Ammon's horn (tissue), 1 donor: ENCODE data around the gene CELSR2.
"Not testable (repeated sequence)": the region's sequence is repeated elsewhere in the genome, so short reads cannot be mapped to it uniquely, and the experiment has no call there.

ENCODE experiments used
- DNase-seq: peaks from one replicate; pipeline ENCODE4 v3.0.0-alpha.2; 2016; ENCODE audit warnings: low spot score

CELSR2 gene

GRCh38 chr1:109277434-109278204, 28.3 kb downstream of the CELSR2 start:
- peak; percentile 90 for DNase-seq

GRCh38 chr1:109279615-109280278, 30.4 kb downstream of the CELSR2 start:
- DNase-seq: no peak

- DNase-seq: no peak
Observed at GRCh38 chr1:109280862-109281261, 31.5 kb downstream of the CELSR2 start.

- peak; percentile 70 for DNase-seq
Observed at GRCh38 chr1:109281680-109282496, 32.5 kb downstream of the CELSR2 start.

GRCh38 chr1:109282497-109282951, 33.2 kb downstream of the CELSR2 start:
- DNase-seq: no peak

- DNase-seq: peak; percentile 99
Observed at GRCh38 chr1:109282952-109283747, 33.8 kb downstream of the CELSR2 start, which contains the start of gene PSRC1. TSS of gene PSRC1 (minus strand) at chr1:109283145.

GRCh38 chr1:109283748-109284600, 34.6 kb downstream of the CELSR2 start:
- no peak for DNase-seq

GRCh38 chr1:109286762-109287161, 37.4 kb downstream of the CELSR2 start:
- DNase-seq: not testable (repeated sequence)

- no peak for DNase-seq
Observed at GRCh38 chr1:109290137-109290536, 40.8 kb downstream of the CELSR2 start.

GRCh38 chr1:109290998-109291397, 41.7 kb downstream of the CELSR2 start:
- peak; percentile 81 for DNase-seq

GRCh38 chr1:109292364-109292763, 43.0 kb downstream of the CELSR2 start:
- no peak for DNase-seq

- DNase-seq: no peak
Observed at GRCh38 chr1:109293026-109293425, 43.7 kb downstream of the CELSR2 start.

- no peak for DNase-seq
Observed at GRCh38 chr1:109294481-109294880, 45.1 kb downstream of the CELSR2 start.

- DNase-seq: peak; percentile 46
Observed at GRCh38 chr1:109295712-109296415, 46.5 kb downstream of the CELSR2 start.

- DNase-seq: no peak
Observed at GRCh38 chr1:109296782-109297181, 47.4 kb downstream of the CELSR2 start.

- peak; percentile 92 for DNase-seq
Observed at GRCh38 chr1:109298666-109299557, 49.6 kb downstream of the CELSR2 start.

GRCh38 chr1:109299558-109300343, 50.4 kb downstream of the CELSR2 start:
- peak; percentile 96 for DNase-seq

GRCh38 chr1:109300650-109301151, 51.4 kb downstream of the CELSR2 start:
- DNase-seq: no peak
